Calu3 (cell line): ENCODE data around the gene SYCN. TPM values are rescaled to one million over a fixed set of nuclear protein-coding genes. Genes with fewer than 3 reads are reported as not detected.

ENCODE experiments used
- BruUV-seq: library from RNA; stranded (reverse); fragments of 400-500 nt; replicated peaks from 2 replicates; lab custom pipeline; 2021; lab: Mats Ljungman, UMichigan
- CTCF ChIA-PET: fragments of 300-600 bp; sonication (Branson Sonifier 250); formaldehyde crosslinking; loops from one replicate; lab custom pipeline; 2022; ENCODE audit warnings: antibody characterized with exemption; lab: Charles Lee
- DNase-seq: peaks from one replicate; pipeline ENCODE4 v3.0.0; 2022
- H3K27ac Mint-ChIP-seq: one replicate; pipeline ENCODE4 v1.8.0; 2022; ENCODE audit warnings: mixed read lengths; ENCODE audit not compliant: unreplicated experiment
- H3K27me3 Mint-ChIP-seq: one replicate; pipeline ENCODE4 v1.8.0; 2022; ENCODE audit warnings: mixed read lengths; ENCODE audit not compliant: unreplicated experiment
- H3K36me3 Mint-ChIP-seq: one replicate; pipeline ENCODE4 v1.8.0; 2022; ENCODE audit warnings: mild to moderate bottlenecking, moderate library complexity, mixed read lengths; ENCODE audit not compliant: insufficient read depth, unreplicated experiment
- H3K4me1 Mint-ChIP-seq: one replicate; pipeline ENCODE4 v1.8.0; 2022; ENCODE audit warnings: mild to moderate bottlenecking, low read depth, mixed read lengths; ENCODE audit not compliant: unreplicated experiment
- H3K4me3 Mint-ChIP-seq: one replicate; pipeline ENCODE4 v1.8.0; 2022; ENCODE audit warnings: mild to moderate bottlenecking, low read depth, moderate library complexity, mixed read lengths; ENCODE audit not compliant: unreplicated experiment
- H3K9me3 Mint-ChIP-seq: one replicate; pipeline ENCODE4 v1.8.0; 2022; ENCODE audit warnings: low read depth, mixed read lengths; ENCODE audit not compliant: unreplicated experiment
- intact Hi-C: fragments of 100-400 bp; cut with micrococcal nuclease; formaldehyde crosslinking; loops from one replicate; pipeline ENCODE4 v1.10.0; 2022; ENCODE audit not compliant: unreplicated experiment
- total RNA-seq: library from RNA; stranded (reverse); gene quantifications from 2 replicates; pipeline ENCODE4 v1.2.3, GENCODE V29; 2022
- TF ChIP-seq, protein P1 (sequence below): fragments of 200-600 bp; IDR thresholded peaks from one replicate; pipeline ENCODE4 v1.8.0; 2022; ENCODE audit warnings: antibody characterized with exemption; ENCODE audit not compliant: unreplicated experiment

Gene SYCN
- total RNA-seq, 1 experiment from 2014 or later: not detected

GRCh38 chr19:39162441-39163043, 41.5 kb downstream of the SYCN start:
- Mint-ChIP-seq H3K36me3 (peaks cover 16% of the 10 kb centered on the region), H3K9me3 (no peaks in the 10 kb centered on the region), H3K27ac (no peak overlapping the region), H3K4me1 (peaks cover 54% of the 10 kb centered on the region), H3K27me3 (no peaks in the 10 kb centered on the region), H3K4me3 (no peak overlapping the region)
- DNase-seq: no peak
- intact Hi-C loops: no loop called here
- TF ChIP-seq, protein P1, sequence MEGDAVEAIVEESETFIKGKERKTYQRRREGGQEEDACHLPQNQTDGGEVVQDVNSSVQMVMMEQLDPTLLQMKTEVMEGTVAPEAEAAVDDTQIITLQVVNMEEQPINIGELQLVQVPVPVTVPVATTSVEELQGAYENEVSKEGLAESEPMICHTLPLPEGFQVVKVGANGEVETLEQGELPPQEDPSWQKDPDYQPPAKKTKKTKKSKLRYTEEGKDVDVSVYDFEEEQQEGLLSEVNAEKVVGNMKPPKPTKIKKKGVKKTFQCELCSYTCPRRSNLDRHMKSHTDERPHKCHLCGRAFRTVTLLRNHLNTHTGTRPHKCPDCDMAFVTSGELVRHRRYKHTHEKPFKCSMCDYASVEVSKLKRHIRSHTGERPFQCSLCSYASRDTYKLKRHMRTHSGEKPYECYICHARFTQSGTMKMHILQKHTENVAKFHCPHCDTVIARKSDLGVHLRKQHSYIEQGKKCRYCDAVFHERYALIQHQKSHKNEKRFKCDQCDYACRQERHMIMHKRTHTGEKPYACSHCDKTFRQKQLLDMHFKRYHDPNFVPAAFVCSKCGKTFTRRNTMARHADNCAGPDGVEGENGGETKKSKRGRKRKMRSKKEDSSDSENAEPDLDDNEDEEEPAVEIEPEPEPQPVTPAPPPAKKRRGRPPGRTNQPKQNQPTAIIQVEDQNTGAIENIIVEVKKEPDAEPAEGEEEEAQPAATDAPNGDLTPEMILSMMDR: no peak
- CTCF ChIA-PET: interaction anchor here (0.5 to 1.3 kb wide), 3 partner anchors 15 to 131 kb away, joined by 3 to 4 read pairs (median 3); no protein-coding TSS in a partner anchor
- BruUV-seq: no TSS peak

DNA sequence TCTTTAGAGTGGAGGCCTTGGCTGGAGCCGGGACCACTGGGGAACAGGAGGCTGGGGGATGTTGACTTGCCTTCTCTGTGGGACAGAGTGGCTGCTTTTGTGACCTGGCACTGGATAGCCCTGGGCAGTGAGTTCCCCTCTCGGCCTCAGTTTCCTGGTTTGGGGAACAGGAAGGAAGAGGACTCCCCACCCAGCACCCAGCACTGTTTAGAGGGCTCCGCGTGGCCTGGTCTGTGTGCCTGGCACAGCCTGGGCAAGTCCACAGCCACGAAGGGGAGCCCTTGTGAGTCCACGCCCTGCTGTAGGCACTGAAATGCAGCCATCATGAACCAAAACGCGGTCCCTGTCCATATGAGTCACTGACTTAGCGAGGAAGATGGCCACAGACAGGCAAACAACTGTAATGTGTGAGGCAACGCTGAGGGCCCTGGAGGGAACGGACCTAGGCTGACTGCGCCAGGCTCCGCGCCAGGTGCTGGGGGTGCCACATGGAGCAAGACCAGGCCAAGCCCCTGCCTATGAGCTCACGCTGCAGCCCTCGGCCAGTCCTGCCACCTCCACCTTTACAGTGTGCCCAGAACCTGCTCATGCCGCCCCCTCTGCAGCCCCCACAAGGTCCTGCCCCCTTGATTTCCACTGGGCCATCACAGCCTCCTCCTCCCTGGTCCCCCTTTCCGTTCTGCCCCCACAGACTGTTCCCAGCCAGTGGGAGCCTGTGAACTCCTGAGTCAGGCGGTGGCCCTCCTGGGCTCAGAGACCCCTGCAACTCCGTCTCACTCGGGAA, 43.0 kb downstream of the SYCN start:
- no peaks in the 10 kb centered on the region for H3K9me3 Mint-ChIP-seq
- intact Hi-C loops: no loop called here
- no peak overlapping the region for H3K27ac Mint-ChIP-seq

GRCh38 chr19:39160523-39160861, 43.6 kb downstream of the SYCN start:
- Mint-ChIP-seq H3K4me3 (no peak overlapping the region), H3K36me3 (peaks cover 8% of the 10 kb centered on the region), H3K27ac (no peak overlapping the region), H3K27me3 (no peaks in the 10 kb centered on the region), H3K9me3 (no peaks in the 10 kb centered on the region), H3K4me1 (peaks cover 65% of the 10 kb centered on the region)
- TF ChIP-seq, protein P1: no peak
- no peak for DNase-seq
- CTCF ChIA-PET: no interaction called here
- BruUV-seq: no TSS peak
- intact Hi-C loops: no loop called here

More for the DNA sequence above, 43.0 kb downstream of the SYCN start:
- TF ChIP-seq, protein P1: no peak
- no peak for DNase-seq
- peaks cover 8% of the 10 kb centered on the region for H3K36me3 Mint-ChIP-seq
- H3K27me3 Mint-ChIP-seq: no peaks in the 10 kb centered on the region
- BruUV-seq: no TSS peak
- peaks cover 59% of the 10 kb centered on the region for H3K4me1 Mint-ChIP-seq
- CTCF ChIA-PET: no interaction called here
- H3K4me3 Mint-ChIP-seq: no peak overlapping the region

DNA sequence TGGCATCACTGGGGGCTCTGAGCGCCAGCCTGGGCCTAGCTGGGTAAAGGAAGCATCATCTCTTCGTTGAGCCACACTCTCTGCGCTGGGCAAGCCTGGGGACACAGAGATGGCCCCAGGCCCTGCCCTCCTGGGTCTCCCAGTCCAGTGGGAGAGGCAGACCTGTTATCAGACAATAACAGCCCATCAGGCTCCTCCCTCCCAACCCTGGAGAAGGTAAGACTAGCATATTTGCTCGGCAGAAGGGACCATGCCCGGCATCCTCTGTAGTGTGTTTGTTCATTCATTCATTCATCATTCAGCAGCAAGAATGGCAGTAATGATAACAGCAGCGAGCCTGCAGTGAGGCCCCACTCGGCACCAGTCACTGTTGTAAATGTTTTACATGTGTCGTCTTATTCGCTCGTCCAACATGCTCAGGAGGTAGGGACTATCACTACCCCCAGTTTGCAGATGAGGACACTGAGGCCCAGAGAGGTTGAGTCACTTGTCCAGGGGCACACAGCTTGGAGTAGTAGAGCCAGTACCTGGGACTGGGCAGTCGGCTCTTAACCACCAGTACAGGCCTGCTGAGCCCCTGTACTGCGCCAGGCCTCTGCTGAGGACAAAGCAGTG, 45.3 kb downstream of the SYCN start:
- no peaks in the 10 kb centered on the region for H3K9me3 Mint-ChIP-seq
- CTCF ChIA-PET: interaction anchor here (0.6 kb wide), 1 partner anchor 59 kb away, joined by 3 read pairs; no protein-coding TSS in a partner anchor
- intact Hi-C loops: no loop called here
- TF ChIP-seq, protein P1: no peak
- peaks cover 25% of the 10 kb centered on the region for H3K36me3 Mint-ChIP-seq
- no peak overlapping the region for H3K4me3 Mint-ChIP-seq
- DNase-seq: no peak
- no peaks in the 10 kb centered on the region for H3K27me3 Mint-ChIP-seq
- H3K27ac Mint-ChIP-seq: no peak overlapping the region
- no TSS peak for BruUV-seq
- peaks cover 72% of the 10 kb centered on the region for H3K4me1 Mint-ChIP-seq
